ENCODE measurements around the gene CANX.
"Not testable (repeated sequence)": the region's sequence is repeated elsewhere in the genome, so short reads cannot be mapped to it uniquely, and the experiment has no call there.

CANX gene

GRCh38 chr5:179698935-179699615 is at the start of gene CANX:
Gene CANX, plus strand, starts transcription at chr5:179698967. Its CDS starts 6,715 bp downstream, at chr5:179705682.
- DNase-seq (ENCODE audit: low spot score) = no peak

GRCh38 chr5:179649166-179649703 is 49.5 kb upstream of the CANX start:
- DNase-seq (ENCODE audit: low spot score) = not testable (repeated sequence)

GRCh38 chr5:179650245-179650644 is 48.5 kb upstream of the CANX start:
- DNase-seq (ENCODE audit: low spot score) = not testable (repeated sequence)

GRCh38 chr5:179653135-179653534 is 45.6 kb upstream of the CANX start:
- not testable (repeated sequence) for DNase-seq (ENCODE audit: low spot score)

GRCh38 chr5:179657302-179658178 is 41.2 kb upstream of the CANX start:
- DNase-seq (ENCODE audit: low spot score) = not testable (repeated sequence)

GRCh38 chr5:179658179-179658856 is 40.4 kb upstream of the CANX start:
- peak; percentile 51 for DNase-seq (ENCODE audit: low spot score)

- DNase-seq (ENCODE audit: low spot score) = not testable (repeated sequence)
These were observed 37.1 kb upstream of the CANX start for GRCh38 chr5:179661647-179662046.

GRCh38 chr5:179668391-179668790 is 30.4 kb upstream of the CANX start:
- peak; percentile 67 for DNase-seq (ENCODE audit: low spot score)

- DNase-seq (ENCODE audit: low spot score) = peak; percentile 97
These were observed 20.3 kb upstream of the CANX start for GRCh38 chr5:179678223-179679013.

- no peak for DNase-seq (ENCODE audit: low spot score)
These were observed 19.6 kb upstream of the CANX start for GRCh38 chr5:179679014-179679674.

GRCh38 chr5:179680014-179680779 is 18.6 kb upstream of the CANX start:
- DNase-seq (ENCODE audit: low spot score) = no peak

GRCh38 chr5:179680780-179681401 is 17.9 kb upstream of the CANX start, which contains the start of gene CBY3:
Gene CBY3, minus strand, starts transcription at chr5:179681034. Its CDS starts 116 bp downstream, at chr5:179680918.
- peak; percentile 19 for DNase-seq (ENCODE audit: low spot score)

- DNase-seq (ENCODE audit: low spot score) = not testable (repeated sequence)
These were observed 9.6 kb upstream of the CANX start for GRCh38 chr5:179689212-179689611.

GRCh38 chr5:179694561-179694960 is 4.2 kb upstream of the CANX start:
- DNase-seq (ENCODE audit: low spot score) = no peak

- no peak for DNase-seq (ENCODE audit: low spot score)
These were observed 2.2 kb upstream of the CANX start for GRCh38 chr5:179696603-179697002.

- DNase-seq (ENCODE audit: low spot score) = no peak
These were observed 1.7 kb upstream of the CANX start for GRCh38 chr5:179697108-179697507.

- DNase-seq (ENCODE audit: low spot score) = not testable (repeated sequence)
These were observed 1.2 kb upstream of the CANX start for GRCh38 chr5:179697543-179697942.

GRCh38 chr5:179697993-179698934 is 503 bp upstream of the CANX start:
- DNase-seq (ENCODE audit: low spot score) = peak; percentile 100
